GM21423 (cell line): ENCODE measurements around the gene YTHDF1.
"Not testable (repeated sequence)": the region's sequence is repeated elsewhere in the genome, so short reads cannot be mapped to it uniquely, and the experiment has no call there.

Experiments used
- ATAC-seq: cut with Tn5 transposase; IDR thresholded peaks from one replicate; pipeline ENCODE4 v1.9.1; 2021; ENCODE audit warnings: mild to moderate bottlenecking, moderate library complexity; ENCODE audit not compliant: unreplicated experiment

The YTHDF1 gene

DNA sequence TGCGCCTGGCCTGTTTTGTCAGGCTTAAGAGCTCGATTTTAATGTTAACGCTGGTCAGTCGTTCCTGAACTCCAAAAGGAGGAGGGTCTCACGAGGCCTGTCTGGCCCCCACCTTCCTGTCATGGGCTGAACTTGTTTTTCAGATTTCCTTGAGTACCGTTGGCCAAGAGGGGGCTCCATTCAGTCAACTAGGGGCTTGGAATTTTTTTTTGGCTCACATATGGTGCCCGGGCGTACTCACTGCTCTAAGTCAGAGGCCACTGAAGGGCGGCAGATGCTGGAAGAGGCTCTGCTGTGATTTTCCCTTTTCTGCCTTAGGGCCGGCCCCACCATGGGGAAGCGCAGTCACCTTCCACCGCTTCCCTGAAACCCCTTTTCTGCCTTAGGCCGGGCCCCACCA lies 12.9 kb upstream of the YTHDF1 start:
- no peak for ATAC-seq

DNA sequence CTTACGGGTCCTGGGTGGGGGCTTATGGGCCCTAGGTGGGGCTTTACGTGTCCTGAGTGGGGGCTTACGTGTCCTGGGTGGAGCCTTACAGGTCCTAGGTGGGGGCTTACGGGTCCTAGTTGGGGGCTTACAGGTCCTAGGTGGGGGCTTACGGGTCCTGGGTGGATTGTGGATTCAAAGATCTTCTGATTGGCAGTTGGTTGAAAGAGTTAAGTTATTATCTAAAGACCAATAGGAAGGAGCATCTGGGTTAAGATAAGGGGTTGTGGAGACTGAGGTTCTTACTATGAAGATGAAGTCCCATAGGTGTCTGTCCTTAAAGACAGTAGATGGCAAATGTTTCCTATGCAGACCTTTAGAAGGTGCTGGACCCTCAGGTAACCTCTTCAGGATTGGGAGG lies 11.3 kb upstream of the YTHDF1 start:
- ATAC-seq = no peak

DNA sequence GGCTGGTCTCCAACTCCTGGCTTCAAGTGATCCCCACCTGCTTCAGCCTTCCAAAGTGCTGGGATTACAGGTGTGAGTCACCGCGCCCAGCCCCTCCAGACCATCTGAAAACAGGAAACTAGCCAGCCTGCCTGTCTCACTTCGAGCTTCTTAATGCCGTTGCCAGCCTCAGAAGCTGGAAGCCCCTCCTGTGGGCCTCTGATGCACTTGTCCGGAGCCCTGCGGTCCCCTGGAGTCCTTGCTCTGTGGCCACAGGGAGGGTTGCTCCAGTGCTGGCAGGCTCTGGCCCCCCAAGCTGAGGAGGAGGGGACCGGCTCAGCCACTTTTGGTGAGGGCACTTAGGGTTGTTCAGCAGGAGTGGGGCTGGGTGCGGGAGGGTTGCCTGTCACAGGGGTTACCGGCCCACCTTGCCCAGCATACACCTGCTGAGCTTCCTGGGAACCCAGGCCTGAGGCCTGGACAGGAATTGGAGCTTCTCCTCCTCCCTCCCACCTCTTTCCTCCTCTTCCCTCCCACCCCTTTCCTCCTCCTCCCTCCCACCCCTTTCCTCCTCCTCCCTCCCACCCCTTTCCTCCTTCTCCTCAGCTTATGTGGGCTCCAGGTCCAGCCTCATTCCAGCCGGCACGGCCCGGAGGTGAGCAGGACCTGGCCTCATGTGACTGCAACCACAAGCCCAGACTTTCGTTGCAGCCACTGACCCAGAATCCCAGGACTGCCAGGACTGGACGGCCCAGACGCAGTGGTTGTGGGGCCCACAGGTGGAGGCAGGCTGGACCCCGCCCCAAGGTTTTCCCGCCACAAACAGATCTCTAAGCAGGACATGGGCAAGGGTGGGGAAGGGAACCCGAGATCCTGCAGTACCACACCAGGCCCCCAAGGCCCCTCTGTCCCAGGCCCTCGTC lies 10.4 kb upstream of the YTHDF1 start:
- ATAC-seq = no peak

DNA sequence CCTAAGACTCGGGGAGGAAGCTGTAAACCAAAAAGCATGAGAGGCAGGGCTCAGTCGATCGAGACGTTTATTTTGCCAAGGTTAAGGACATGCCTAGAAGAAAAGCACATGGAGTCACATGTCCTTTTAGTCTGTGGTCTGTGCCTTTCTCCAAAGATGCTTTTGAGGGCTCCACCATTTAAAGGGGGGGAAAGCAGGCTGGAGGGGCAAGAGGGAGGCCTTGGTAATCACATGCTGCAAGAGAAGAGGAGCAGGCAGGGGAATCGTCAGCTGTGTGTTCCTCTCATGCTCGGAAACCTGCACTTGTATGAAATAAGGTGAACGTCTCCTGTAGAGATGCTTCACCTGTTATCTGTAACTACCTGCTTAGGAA lies 9.1 kb upstream of the YTHDF1 start:
- ATAC-seq = no peak

DNA sequence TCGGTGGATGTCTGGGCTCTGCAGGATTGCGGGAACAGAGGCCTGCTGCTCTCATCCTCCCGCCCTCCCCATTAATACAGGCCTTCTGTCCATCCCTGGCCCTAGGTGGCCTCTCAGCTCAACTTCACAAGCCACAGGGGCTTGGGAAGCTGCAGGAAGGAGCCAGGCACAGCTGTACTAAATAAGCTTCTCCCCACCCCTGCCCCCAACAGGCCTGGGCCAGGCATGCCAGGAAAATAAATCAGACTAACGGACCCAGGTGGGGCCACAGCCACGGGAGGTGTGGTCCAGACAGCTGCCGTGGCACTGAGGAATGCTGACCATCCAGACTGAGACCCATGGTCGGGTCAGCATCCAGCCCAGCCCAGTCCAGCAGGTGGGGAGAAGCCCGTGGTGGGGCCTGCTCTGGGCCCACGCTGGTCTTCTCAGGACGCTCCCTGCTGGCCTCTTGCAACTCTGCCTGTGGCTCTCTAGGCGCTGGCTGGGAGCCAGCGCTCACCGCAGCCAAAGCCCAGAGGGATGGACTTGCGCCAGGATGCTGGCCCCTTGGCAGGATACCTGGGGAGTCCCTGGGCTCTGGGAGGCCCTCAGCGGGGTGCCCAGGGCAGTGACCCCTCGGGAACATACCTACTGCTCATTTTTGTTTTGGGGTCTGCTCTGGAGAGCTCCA lies 8.6 kb upstream of the YTHDF1 start:
- no peak for ATAC-seq

DNA sequence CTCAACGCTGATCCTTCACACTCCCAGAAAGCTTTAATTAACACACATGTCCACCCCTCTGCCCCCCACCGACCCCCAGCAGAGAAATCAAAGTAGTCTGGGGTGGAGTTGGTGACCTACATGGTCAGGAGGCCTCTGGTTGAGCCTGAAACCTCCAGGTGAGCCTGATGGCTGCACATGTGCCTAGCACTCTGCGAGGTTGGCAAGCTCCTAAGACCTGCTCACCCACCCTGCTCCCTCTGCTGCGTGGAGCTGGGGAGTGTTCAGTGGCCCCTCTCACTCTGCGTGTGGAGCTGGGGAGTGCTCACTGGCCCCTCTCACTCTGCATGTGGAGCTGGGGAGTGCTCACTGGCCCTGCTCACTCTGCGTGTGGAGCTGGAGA lies 7.9 kb upstream of the YTHDF1 start:
- ATAC-seq = no peak

DNA sequence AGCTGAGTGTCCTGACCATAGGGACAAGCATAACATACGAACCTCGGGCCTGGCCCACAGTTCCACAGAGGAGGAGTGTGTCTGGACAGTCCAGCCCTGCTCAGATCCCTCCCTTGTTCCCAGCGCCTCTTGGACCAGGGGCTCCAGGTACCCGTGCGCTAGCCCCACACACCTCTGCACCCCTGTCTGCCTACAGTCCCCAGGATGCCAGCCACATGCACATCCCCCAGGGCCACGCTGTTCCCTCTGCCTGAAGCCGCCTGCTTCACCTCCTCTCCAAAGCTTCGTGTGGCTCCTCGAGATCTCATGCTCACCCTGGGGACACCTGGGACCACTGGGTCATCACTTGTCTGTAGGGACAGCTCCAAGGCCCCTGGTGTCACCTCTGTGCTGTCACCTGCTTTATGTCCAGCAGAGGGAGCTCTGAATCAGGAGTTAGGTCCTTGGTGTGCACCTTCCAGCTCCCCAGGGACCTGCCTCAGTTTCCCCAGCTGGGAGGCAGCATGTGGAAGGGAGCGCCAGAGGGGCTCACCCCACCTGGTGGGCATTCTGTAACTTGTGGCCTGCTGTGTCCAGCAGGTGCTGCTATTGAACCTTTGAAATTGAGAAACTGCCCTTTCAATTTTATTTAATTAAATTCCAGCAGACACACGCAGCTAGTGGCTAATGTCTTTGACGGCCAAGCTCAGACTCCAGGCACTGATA lies 7.3 kb upstream of the YTHDF1 start:
- ATAC-seq = no peak

DNA sequence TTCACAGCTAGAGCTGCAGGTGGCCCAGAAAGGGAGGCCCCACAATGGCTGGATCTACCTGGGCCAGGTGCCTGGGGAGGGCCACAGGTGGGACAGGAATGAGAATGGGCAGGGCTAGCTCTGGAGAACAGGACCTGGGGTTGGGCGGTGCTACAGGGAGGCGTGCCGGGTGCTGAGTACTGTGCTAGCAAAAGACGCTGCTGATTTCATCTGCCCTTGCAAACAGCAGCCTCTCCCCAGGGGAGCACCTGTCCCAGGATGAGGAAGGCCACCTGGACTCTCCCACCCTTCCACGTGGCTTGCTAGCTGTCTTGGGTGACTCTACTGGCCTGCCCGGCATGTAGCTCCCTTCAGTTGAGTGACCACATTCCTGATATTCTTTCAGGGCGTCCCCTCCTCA lies 6.6 kb upstream of the YTHDF1 start:
- no peak for ATAC-seq

DNA sequence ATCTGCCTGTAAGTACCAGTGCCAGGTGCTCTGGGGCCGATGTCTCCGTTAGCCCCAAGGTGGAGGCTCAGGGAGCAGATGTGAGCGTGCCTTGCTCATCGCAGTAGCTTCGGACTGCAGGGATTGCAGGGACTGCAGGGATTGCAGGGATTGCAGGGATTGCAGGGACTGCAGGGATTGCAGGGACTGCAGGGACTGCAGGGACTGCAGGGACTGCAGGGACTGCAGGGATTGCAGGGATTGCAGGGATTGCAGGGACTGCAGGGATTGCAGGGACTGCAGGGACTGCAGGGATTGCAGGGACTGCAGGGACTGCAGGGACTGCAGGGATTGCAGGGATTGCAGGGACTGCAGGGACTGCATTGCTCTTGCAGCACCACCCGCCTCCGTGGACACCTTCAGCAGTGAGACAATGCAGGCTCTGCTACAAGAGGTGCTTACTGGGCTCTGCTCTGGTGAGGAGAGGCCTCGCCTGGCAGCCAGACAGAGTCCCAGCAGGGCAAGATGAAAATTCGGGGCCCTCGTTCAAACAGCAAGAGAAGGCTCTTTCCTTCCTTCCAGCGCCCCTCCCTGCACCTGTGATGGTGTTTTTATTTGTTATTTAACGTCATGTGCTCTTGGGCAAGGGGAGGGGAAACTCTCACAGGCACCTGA lies 5.6 kb upstream of the YTHDF1 start:
- not testable (repeated sequence) for ATAC-seq

DNA sequence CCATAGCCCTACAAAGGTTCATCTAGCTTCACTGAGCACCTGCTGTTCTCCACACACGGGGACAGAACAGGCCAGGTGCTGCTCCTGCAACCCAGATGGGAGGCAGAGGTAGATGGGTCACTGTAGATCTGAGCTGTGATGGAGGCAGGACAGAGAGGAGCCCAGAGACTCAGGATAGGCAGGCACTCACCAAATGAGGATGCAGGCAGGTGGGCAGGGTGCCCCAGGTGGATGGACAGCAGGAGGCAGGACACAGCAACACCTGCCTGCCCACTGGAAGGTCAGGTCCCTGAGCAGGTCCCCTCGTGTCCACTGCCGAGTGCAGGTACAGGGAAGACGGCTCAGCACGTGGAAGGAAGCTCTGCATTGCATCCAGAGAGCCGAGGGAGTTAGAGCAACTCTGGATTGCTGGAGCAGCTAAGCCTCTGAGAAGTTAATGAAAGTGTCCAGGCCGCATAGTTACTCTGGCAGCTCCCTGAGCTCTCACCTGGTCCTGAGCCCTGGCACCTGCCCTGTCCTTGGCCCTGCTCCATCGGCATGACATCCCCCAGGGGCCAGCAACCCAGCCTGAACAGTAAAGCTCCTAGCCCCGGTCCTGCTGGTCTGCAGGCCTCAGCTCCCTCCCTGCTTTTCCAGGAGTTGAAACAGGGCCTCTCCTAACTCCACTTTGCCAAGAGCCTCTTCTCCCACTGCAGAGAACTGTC lies 4.9 kb upstream of the YTHDF1 start:
- ATAC-seq = no peak

DNA sequence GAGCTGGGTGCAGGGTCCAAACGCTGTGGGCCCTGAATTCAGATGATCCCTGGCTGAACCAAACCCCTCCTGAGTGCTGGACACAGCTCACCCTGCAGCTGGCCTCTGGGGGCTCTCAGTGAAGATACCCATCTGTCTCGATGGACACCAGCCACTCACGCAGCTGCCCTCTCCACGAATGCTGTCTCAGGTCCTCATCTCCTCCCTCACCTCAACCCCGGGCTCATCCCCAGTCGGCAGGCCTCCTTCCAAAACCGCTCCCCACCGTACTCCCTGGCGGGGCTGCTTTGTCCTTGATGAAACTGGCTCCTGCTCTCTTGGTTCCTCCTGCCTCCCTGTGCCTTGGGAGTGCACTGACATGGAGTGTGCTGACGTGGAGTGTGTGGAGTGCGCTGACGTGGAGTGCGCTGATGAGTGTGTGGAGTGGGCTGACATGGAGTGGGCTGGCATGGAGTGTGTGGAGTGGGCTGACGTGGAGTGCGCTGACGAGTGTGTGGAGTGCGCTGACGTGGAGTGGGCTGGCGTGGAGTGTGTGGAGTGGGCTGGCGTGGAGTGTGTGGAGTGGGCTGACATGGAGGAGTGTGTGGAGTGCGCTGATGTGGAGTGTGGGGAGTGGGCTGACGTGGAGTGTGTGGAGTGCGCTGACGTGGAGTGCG lies 4.1 kb upstream of the YTHDF1 start:
- ATAC-seq = no peak

DNA sequence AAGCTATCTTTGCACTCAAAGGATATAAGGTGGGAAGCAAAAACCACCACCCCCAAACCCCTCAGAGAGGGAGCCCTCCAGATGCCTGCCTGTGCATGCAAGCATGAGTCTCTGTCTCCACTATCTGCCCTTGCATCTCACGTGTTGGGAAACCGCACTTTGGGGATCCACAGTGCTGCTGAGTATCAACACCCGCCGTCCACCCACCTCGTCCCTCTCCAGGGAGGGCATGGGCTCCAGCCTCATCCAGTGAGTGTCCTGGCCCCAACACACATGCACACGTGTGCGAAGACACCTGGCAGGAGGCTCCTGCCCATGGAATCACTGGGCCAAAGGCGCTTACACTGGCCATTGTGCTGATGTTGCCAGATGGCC lies 3.5 kb upstream of the YTHDF1 start:
- no peak for ATAC-seq

DNA sequence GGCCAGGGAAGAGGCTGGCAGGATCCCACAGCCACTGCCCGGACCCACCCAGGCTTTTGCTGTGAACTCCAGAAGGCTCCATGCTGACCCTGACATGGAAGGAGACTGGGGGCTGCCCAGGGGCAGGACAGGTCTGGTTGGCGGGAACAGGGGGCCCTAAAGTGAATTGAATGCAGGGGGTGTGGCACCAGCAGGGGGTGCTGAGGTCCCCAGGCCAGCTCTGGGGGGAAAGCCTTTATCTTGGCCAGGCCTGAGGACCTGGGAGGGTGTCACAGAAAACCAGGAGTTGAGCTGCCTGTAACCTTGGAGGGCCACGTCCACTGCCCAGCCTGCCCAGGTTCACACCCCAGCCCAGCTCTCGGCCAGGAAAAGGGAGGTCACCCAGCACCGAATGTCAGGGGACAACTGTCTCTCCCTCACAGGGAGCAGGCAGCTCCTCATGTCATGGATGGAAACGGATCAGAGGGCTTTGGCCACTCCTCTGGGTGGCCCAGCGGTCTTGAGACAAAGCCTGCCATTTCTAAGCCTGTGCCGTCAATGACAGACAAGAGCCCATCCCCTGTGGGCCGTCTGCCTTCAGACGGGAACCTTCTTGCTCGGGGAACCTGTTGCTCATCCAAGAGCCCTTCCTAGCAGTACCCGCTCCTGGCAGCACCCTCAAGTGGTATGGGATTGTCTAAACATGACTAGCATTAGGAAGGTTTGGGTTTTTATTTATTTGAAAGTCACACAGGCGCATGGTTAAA lies 2.9 kb upstream of the YTHDF1 start:
- no peak for ATAC-seq

DNA sequence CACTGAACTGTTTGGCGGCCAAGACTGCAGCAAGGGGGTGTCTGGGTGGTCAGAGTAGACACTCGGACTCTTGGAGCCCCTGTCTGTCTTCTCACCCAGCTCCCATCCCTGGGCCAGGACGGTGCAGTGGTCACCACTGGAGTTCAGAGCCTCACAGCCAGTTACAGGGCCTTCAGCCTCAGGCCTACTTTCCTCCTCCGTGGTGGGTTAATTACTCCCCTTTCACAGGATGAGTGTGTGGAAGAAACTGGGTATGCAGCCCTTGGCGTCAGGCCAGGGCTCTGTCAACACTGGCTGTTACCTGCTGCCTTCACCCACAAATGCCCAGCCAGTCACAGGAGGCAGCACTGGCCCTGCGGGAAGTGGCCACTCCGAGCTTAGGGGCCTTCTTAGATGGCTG lies 1.8 kb upstream of the YTHDF1 start:
- ATAC-seq = no peak

DNA sequence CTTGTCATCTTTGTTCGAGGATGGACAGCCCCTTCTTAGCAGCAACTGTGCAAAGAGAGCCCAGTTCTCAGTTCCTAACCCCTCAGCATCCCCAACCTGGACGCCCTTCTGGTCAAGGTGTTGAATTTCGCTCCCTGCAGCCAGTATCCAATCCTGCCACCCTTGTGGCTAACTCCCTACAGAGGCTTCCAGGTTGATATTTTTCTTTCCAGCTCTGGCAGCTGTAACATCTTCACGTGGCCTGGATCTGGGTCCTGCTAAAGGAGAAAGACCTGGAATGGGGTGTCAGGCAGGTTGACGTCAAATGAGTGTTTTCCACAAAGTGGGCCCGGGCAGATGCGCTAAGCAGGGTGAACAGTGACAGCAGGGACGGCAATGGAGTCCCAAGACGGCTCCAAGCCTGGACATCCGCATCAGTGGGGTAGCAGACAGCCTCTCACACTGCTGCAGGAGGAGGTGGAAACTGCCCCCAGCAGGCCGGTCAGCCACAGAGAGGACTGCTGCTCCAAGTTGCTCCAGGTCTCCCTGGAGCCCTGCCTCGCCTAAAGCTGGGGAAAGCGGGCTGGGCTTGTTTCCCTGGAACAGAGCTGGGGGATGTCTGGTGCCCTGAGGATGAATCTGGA lies 1.0 kb upstream of the YTHDF1 start:
- ATAC-seq = no peak

DNA sequence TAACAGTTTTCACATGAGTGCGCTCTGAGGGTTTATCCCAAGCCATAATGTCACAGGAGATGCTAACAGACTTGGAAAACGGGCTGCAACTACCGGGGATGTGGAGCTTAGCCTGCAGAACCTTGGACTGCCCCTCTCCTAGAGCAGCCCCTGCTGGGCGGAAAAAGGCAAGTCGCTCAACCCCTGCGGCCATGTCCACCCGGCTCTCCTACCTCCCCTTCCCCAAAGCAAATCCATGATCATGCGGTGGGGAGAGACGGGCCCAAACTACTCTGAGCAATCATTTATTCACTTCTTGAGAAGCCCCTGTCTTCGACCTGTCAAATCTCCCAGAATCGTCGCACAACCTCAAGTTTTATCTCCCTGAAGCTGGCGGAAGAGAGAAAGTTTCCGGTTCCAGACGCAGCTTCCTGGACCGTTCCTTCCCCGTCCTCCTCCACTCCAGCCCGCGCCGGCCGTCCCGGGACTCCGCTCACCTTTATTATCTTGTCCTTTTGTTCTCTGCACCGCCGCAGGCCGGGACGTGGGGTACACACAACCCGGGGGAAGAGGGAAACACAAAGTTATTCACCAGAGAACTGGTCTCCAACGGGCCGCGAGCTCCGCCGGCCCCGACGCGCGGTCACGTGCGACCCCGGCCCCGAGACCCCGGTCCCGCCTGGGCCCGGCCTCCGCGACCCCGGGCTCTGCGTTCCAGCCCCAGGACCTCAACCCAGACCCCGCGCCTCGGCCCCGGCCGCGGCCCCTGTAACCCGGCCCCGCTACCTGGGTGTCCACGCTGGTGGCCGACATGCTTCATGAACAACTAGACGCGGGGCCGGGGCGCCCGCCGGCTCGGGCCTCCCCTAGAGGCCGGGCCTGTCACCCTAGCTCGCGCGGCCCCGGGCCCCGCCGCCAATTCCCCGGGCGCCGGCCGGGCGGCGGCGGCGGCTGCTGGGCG lies 560 bp downstream of the YTHDF1 start:
- peak; percentile 22 for ATAC-seq

DNA sequence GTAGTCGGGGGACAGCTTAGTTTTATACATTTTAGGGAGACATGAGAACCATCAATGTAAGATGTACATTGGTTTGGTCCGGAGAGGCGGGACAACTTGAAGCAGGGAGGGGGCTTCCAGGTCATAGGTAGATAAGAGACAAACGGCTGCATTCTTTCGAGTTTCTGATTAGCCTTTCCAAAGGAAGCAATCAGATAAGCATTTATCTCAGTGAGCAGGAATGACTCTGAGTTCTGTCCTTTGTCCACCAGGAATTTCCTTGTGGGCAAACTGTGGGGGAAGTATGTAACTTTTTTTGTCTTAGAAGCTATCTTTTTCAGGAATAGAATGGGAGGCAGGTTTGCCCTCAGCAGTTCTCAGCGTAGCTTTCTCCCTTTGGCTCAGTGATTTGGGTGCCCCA lies 1.4 kb downstream of the YTHDF1 start:
- ATAC-seq = no peak

DNA sequence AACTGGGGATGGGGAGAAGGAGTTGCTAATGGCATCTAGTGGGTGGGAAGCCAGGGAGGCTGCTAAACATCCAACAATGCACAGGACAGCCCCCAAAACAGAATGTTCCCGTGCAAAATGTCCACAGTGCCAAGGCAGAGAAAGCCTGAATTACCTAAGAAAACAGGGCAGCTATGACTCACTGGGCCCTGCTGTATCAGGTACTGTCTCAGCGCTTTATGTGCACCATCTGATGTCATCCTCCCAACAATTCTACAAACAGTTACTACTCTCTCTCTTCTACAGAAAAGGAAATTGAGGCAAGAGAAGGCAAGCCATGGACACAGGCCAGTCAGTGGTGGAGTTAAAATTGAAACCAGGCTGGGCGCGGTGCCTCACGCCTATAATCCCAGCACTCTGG lies 3.1 kb downstream of the YTHDF1 start:
- no peak for ATAC-seq
